HFF-Myc (cell line): ENCODE results near the gene ADCY1.

Experiments used
- DNase-seq: peaks from one replicate; pipeline ENCODE4 v3.0.0-alpha.2; 2011; ENCODE audit warnings: low read depth; ENCODE audit errors: extremely low read depth
- H3K4me3 ChIP-seq: replicated peaks from 2 replicates; pipeline ENCODE4 v1.5.1; 2011; ENCODE audit warnings: low read depth, mild to moderate bottlenecking, control low read depth, low read length
- CTCF ChIP-seq: IDR thresholded peaks from 2 replicates; pipeline ENCODE4 v1.5.1; 2012; ENCODE audit warnings: mild to moderate bottlenecking, low read depth, low read length, control low read depth; ENCODE audit errors: missing control alignments

The ADCY1 gene

GRCh38 chr7:45582136-45582749 is 8.1 kb downstream of the ADCY1 start:
- DNase-seq, result no peak
- no peak for TF ChIP-seq CTCF
- H3K4me3 ChIP-seq, result no peak overlapping the region

GRCh38 chr7:45582868-45583277 is 8.7 kb downstream of the ADCY1 start:
- no peak for TF ChIP-seq CTCF
- DNase-seq, result no peak
- no peak overlapping the region for H3K4me3 ChIP-seq

GRCh38 chr7:45583296-45583695 is 9.1 kb downstream of the ADCY1 start:
- H3K4me3 ChIP-seq, result no peak overlapping the region
- DNase-seq, result no peak
- TF ChIP-seq CTCF, result no peak

GRCh38 chr7:45584261-45585210 is 10.4 kb downstream of the ADCY1 start:
- no peak for TF ChIP-seq CTCF
- DNase-seq, result no peak

GRCh38 chr7:45585628-45586027 is 11.5 kb downstream of the ADCY1 start:
- DNase-seq, result no peak
- no peak for TF ChIP-seq CTCF
- H3K4me3 ChIP-seq, result no peak overlapping the region

More at GRCh38 chr7:45584261-45585210, 10.4 kb downstream of the ADCY1 start:
- H3K4me3 ChIP-seq, result no peak overlapping the region

- DNase-seq, result no peak
- no peak overlapping the region for H3K4me3 ChIP-seq
- no peak for TF ChIP-seq CTCF
These were observed 12.7 kb downstream of the ADCY1 start for GRCh38 chr7:45586542-45587520.
